PC-9 (cell line): ENCODE data around the gene DRAP1.

Source experiments
- CTCF ChIP-seq: fragments of 200-600 bp; sonication (generic); conservative IDR thresholded peaks from 2 replicates; pipeline ENCODE4 v1.6.1; 2017; ENCODE audit warnings: mixed run types, antibody characterized with exemption, mild to moderate bottlenecking, moderate library complexity
- EZH2 ChIP-seq: fragments of 200-600 bp; sonication (generic); IDR thresholded peaks from 2 replicates; pipeline ENCODE4 v1.8.0; 2017; ENCODE audit warnings: antibody characterized with exemption, low read depth

- no peak for TF ChIP-seq CTCF
- TF ChIP-seq EZH2 = no peak
Observed at GRCh38 chr11:65912845-65913244, 6.4 kb upstream of the DRAP1 start.
